HG02588 (cell line): ENCODE data around the gene IRF7.

Experiments
- ATAC-seq: cut with Tn5 transposase; IDR thresholded peaks from one replicate; pipeline ENCODE4 v1.9.1; 2021; ENCODE audit warnings: mild to moderate bottlenecking, moderate library complexity; ENCODE audit not compliant: unreplicated experiment

The IRF7 gene

GRCh38 chr11:608791-609251 lies 6.9 kb downstream of the IRF7 start:
- no peak for ATAC-seq

- no peak for ATAC-seq
Observed at GRCh38 chr11:607971-608659, 7.6 kb downstream of the IRF7 start.

DNA sequence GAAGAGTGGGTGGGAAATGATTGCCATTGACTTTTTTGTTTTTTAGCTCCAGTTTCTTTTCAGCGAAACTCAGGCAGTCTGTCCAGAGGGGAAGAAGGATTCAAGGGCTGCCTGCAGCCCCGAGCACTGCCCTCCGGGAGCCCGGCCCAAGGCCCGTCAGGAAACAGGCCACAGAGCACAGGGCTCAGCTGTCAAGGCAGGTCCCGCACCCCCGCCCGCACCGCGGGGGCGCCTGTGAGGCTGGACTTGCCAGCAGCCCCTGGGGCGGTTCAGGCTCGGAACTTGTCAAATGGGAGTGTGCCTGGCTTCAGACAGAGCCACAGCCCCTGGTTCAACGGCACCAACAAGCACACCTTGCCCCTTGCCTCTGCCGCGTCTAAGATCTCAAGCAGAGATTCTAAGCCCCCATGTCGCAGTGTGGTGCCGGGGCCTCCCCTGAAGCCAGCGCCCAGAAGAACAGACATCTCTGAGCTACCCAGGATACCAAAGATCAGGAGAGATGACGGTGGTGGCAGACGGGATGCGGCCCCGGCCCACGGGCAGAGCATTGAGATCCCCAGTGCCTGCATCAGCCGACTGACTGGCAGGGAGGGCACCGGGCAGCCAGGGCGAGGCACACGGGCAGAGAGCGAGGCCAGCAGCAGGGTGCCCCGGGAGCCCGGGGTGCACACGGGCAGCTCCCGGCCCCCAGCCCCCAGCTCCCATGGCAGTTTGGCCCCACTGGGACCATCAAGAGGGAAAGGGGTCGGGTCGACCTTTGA lies 8.6 kb downstream of the IRF7 start:
- no peak for ATAC-seq

DNA sequence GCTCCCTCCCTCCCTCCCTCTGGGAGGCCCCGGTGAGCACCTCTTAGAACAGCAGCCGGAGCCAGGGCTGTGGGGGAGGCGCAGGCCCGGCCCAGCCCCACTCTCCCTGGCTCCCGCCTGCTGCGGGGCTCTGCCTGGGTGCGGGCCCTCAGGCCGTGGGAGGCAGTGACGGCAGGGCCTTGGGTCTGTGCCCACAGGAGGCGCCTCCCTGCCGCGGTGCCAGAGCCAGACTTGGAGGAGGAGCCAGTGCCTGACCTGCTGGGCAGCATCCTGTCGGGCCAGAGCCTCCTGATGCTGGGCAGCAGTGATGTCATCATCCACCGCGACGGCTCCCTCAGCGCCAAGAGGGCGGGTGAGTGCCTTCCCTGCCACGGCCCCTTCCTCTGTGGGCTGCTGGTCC lies 9.5 kb downstream of the IRF7 start:
- ATAC-seq, result no peak

DNA sequence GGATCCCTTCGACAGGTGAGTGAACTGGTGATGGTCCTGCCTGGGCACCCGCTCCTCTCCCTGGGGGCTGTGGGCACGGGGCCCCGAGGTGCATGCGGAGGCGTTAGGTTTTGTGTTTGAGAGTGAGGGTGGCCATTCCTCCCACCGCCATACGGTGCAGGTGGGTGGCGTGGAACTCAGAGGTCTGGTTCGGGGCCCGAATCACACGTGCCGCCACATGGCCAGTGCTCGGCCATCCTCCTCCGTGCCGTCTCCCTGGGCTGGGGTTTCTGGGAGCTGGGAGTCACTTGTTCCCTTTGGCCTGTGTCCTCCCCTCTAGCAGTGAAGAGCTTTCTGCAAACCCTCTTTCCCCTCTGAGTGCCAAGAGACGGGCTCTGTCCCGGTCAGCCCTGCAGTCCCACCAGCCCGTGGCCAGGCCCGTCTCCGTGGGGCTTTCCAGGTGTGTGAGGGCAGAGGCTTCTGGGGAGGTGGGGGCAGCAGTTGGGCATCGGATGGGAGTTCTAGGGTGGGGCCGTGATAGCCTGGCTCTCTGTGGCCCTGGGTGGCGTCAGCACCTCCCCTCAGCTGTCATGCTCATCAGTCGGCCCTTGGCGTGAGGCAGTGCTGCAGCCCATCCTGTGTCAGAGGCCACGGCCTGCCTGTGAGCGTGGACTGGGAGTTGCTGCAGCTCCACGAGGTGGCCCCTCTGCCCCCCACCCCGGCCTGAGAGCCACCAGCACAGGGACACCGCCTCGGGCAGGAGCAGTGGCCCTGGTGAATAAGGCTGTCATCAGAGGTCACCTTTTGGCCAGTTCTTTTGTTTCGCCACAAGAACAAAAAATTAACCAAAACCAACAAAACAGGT lies 10.2 kb downstream of the IRF7 start:
- no peak for ATAC-seq

DNA sequence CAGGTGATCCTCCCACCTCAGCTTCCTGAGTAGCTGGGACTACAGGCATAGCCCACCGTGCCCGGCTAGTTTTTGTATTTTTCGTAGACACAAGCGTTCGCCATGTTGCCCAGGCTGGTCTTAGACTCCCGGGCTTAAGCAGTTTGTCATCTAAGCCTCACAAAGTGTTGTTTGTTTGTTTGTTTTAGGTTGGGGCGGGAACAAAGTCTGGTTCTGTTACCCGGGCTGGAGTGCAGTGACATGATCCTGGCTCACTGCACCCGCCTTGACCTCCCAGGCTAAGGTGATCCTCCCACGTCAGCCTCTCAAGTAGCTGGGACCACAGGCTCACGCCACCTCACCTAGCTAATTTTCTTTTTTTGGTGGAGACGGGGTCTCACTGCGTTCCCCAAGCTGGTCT lies 12.6 kb downstream of the IRF7 start:
- ATAC-seq, result no peak

- no peak for ATAC-seq
Observed at GRCh38 chr11:601573-602245, 14.0 kb downstream of the IRF7 start.

GRCh38 chr11:598005-598680 lies 17.6 kb downstream of the IRF7 start:
- no peak for ATAC-seq

DNA sequence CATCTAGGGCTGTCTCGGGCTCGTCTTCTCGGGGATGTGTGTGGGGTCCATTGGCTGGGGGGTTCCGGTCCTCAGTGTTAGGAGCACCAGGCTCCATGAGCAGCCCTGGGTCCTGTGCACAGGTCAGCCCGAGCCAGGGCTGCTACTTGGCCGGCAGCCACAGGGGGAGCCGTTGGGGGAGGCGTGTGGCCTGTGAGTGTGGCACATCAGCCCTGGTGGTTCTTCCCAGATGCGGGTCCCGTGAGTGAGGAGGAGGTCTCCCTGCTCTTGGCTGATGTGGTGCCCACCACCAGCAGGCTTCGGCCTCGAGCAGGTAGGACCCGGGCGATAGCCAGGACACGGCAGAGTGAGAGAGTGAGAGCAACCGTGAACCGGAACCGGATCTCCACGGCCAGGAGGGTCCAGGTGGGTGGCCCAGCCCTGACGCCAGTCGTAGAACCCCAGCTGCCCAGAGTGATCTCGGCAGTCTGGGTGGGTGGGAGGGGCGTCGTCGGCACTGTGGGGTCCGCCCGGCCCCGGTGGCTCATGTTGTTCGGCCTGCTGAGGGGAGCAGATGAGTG lies 18.5 kb downstream of the IRF7 start:
- ATAC-seq, result no peak

DNA sequence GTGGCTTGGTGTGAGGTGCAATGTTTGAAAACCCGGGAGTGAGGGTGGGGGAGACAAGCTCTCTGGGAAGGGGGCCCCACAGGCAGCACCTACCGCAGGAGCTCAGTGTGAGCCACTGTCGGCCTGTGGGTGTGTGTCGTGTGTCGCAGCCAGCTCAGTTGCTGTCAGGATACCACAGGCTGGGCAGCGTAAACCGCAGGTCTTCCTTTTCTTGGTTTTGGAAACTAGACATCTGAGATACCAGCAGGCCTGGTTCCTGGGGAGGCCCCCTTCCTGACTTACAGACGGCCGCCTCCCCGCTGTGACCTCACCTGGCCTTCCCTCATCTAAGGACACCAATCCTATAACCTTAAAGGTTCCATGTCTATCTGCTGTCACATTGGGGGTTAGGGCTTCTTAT lies 19.4 kb downstream of the IRF7 start:
- ATAC-seq, result no peak

GRCh38 chr11:595400-595799 lies 20.4 kb downstream of the IRF7 start:
- ATAC-seq, result no peak

GRCh38 chr11:593347-593746 lies 22.4 kb downstream of the IRF7 start:
- no peak for ATAC-seq

DNA sequence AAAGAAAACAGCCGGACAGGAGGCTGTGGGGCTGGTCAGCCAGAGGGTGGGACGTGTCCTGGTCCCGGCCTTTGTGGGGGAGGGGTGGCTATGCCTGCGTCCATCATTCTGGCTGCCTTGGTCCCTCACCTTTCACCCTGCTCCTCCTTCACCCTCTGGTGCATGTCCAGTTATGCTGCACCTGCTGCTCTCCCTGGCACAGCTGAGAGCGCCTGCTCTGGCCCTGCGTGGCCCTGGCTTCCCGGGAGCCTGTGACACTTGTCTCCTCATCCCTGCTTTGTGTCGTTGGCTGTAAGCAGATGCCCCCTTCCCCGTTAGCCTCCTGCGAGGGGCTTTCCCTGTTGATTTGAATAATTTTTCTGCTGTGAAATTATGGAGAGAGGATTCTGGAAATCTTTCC lies 22.8 kb downstream of the IRF7 start:
- no peak for ATAC-seq

DNA sequence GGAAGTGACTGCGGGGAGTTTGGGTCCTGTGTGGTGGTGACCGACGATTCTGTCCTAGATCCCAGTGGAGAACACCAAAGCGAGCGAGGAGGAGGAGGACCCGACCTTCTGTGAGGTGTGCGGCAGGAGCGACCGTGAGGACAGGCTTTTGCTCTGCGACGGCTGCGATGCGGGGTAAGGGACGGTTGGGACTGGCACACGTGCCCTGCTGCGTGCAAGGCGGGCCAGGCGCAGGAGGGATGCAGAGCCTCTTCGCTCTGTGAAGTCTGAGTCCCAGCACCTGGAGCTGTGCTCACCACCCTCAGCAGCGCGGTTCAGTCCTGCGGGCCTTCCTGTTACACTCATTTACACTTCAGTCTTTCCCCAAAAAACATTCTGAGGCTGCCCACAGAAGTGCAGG lies 23.2 kb downstream of the IRF7 start:
- ATAC-seq, result no peak

DNA sequence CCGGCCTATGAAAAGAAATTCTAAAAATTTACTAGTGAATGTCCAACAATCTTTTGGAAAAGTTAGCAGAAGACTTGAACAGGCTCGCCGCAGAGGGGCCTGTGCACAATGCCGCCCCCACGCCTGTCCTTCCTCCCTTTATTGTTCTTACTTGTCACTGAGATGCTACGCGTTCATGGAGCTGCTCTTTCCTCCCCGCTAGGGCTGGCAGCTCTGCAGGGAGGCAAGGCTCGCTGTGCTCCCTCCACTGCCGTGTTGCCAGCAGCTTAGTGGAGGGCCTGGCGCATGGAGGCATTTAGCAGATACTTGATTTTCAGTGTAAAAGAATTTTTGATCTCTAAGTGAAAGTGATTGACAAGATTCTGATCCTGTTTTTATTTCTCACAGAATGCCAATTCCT lies 24.8 kb downstream of the IRF7 start:
- ATAC-seq, result no peak

GRCh38 chr11:589798-590197 lies 26.0 kb downstream of the IRF7 start:
- ATAC-seq, result no peak

DNA sequence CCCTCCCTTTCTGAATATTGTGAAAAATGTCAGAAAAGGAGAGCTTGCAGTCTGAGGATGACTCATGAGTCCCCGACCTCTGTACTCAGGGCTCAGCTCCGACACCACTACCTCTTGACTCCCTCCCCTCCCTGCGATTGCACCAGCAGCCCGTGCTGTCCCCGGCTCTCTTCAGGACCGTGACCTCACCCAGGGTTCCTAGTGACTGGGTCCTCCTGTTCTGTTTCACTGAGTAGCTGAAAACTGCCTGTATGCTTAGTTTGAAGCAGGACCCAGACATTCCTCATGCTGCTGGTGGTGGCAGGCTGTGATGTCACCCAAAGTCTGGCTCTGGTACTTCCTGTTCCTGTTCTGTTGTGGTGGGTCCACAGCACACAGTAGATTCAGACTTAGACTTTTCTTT lies 27.8 kb downstream of the IRF7 start:
- no peak for ATAC-seq

GRCh38 chr11:587546-587945 lies 28.2 kb downstream of the IRF7 start:
- ATAC-seq, result no peak

GRCh38 chr11:586376-587316 lies 29.1 kb downstream of the IRF7 start:
- ATAC-seq, result no peak
